ENCODE data around the gene CHAD.
A peak's percentile ranks its signal among the peaks of the same experiment; 100 is the strongest.

CHAD gene

GRCh38 chr17:50452630-50453300 is 15.9 kb downstream of the CHAD start:
- DNase-seq (ENCODE audit: low read depth) = peak; percentile 21
- no peak for TF ChIP-seq CTCF (IDR thresholded peaks at IDR 0.05; ENCODE audit: control insufficient read depth, insufficient read depth, low read depth, low read length, missing control alignments)
- no peak overlapping the region for H3K4me3 ChIP-seq (ENCODE audit: control insufficient read depth, low read depth, low read length)

GRCh38 chr17:50451943-50452629 is 16.6 kb downstream of the CHAD start:
- no peak for TF ChIP-seq CTCF (IDR thresholded peaks at IDR 0.05; ENCODE audit: control insufficient read depth, insufficient read depth, low read depth, low read length, missing control alignments)
- DNase-seq (ENCODE audit: low read depth) = no peak
- H3K4me3 ChIP-seq (ENCODE audit: control insufficient read depth, low read depth, low read length) = no peak overlapping the region

- no peak for DNase-seq (ENCODE audit: low read depth)
- no peak overlapping the region for H3K4me3 ChIP-seq (ENCODE audit: control insufficient read depth, low read depth, low read length)
- TF ChIP-seq CTCF (IDR thresholded peaks at IDR 0.05; ENCODE audit: control insufficient read depth, insufficient read depth, low read depth, low read length, missing control alignments) = no peak
Observed at GRCh38 chr17:50448643-50449042, 20.0 kb downstream of the CHAD start.

- TF ChIP-seq CTCF (IDR thresholded peaks at IDR 0.05; ENCODE audit: control insufficient read depth, insufficient read depth, low read depth, low read length, missing control alignments) = no peak
- H3K4me3 ChIP-seq (ENCODE audit: control insufficient read depth, low read depth, low read length) = no peak overlapping the region
- no peak for DNase-seq (ENCODE audit: low read depth)
Observed at GRCh38 chr17:50447870-50448595, 20.6 kb downstream of the CHAD start.

- no peak for DNase-seq (ENCODE audit: low read depth)
- no peak for TF ChIP-seq CTCF (IDR thresholded peaks at IDR 0.05; ENCODE audit: control insufficient read depth, insufficient read depth, low read depth, low read length, missing control alignments)
- no peak overlapping the region for H3K4me3 ChIP-seq (ENCODE audit: control insufficient read depth, low read depth, low read length)
Observed at GRCh38 chr17:50445730-50446325, 22.9 kb downstream of the CHAD start.

GRCh38 chr17:50444841-50445715 is 23.6 kb downstream of the CHAD start:
- H3K4me3 ChIP-seq (ENCODE audit: control insufficient read depth, low read depth, low read length) = no peak overlapping the region
- TF ChIP-seq CTCF (IDR thresholded peaks at IDR 0.05; ENCODE audit: control insufficient read depth, insufficient read depth, low read depth, low read length, missing control alignments) = no peak
- DNase-seq (ENCODE audit: low read depth) = no peak
